Spleen (tissue), 11 donors: Measurements from ENCODE around the gene ELAVL3. TPM values are rescaled to one million over a fixed set of nuclear protein-coding genes. Genes with fewer than 3 reads are reported as not detected.

ENCODE experiments used
- DNase-seq: peaks from one replicate; pipeline ENCODE4 v3.0.0-alpha.2; 2020
- H3K27ac ChIP-seq, 8 donors: fragments of 200-600 bp; sonication (generic) in 7 of 8; 1 replicate in 4 of 8; 2 replicates in 4 of 8; pipeline versions ENCODE4 v1.5.0 to v1.8.0; 2016 to 2021; ENCODE audit warnings: inconsistent platforms in 4 of 8, mild to moderate bottlenecking in 4 of 8, moderate library complexity in 1 of 8
- H3K27me3 ChIP-seq, 7 donors: fragments of 200-600 bp; sonication (generic) in 6 of 7; replicated peaks in 1 of 7; 1 replicate in 4 of 7; 2 replicates in 3 of 7; pipeline versions ENCODE4 v1.5.0 to v1.8.0; 2016 to 2021; ENCODE audit warnings: inconsistent platforms in 3 of 7, mild to moderate bottlenecking in 1 of 7
- H3K36me3 ChIP-seq, 6 donors: fragments of 200-600 bp; sonication (generic) in 5 of 6; 1 replicate in 4 of 6; 2 replicates in 2 of 6; pipeline versions ENCODE4 v1.5.0 to v1.8.0; 2016 to 2021; ENCODE audit warnings: inconsistent platforms in 2 of 6
- H3K4me1 ChIP-seq, 6 donors: fragments of 200-600 bp; sonication (generic) in 5 of 6; 1 replicate in 3 of 6; 2 replicates in 3 of 6; pipeline versions ENCODE4 v1.5.0 to v1.8.0; 2016 to 2021; ENCODE audit warnings: inconsistent platforms in 3 of 6
- H3K4me3 ChIP-seq, 8 donors: fragments of 200-600 bp; sonication (generic) in 7 of 8; 1 replicate in 4 of 8; 2 replicates in 4 of 8; pipeline versions ENCODE4 v1.5.0 to v1.8.0; 2016 to 2021; ENCODE audit warnings: inconsistent platforms in 4 of 8, mild to moderate bottlenecking in 4 of 8, moderate library complexity in 2 of 8
- H3K9me3 ChIP-seq, 8 donors: fragments of 200-600 bp; sonication (generic) in 7 of 8; 1 replicate in 4 of 8; 2 replicates in 4 of 8; pipeline versions ENCODE4 v1.5.0 to v1.8.0; 2016 to 2021; ENCODE audit warnings: inconsistent platforms in 4 of 8
- CTCF ChIP-seq, 11 experiments: fragments of 200-600 bp in 7 of 11; fragments of 450-650 bp in 4 of 11; sonication (generic) in 4 of 11; IDR thresholded peaks in 8 of 11; conservative IDR thresholded peaks in 3 of 11; 1 replicate in 7 of 11; 2 replicates in 4 of 11; pipeline versions ENCODE4 v1.4.0 to v1.8.0; 2016 to 2021; ENCODE audit warnings: antibody characterized with exemption in 11 of 11, inconsistent platforms in 4 of 11, mild to moderate bottlenecking in 1 of 11
- POLR2A ChIP-seq, 3 donors: fragments of 450-650 bp; IDR thresholded peaks; one replicate each; pipeline ENCODE4 v1.5.1; 2017; ENCODE audit warnings: antibody characterized with exemption in 3 of 3, mild to moderate bottlenecking in 1 of 3
- POLR2AphosphoS5 ChIP-seq, 3 donors: sonication (generic); formaldehyde crosslinking; IDR thresholded peaks; one replicate each; pipeline ENCODE4 v1.5.1; 2017; ENCODE audit warnings: antibody characterized with exemption in 3 of 3
- WGBS, 5 donors: extraction: QIAGEN DNeasy Blood & Tissue Kit in 3 of 5; methylation state at CpG; one replicate each; pipeline versions ENCODE4 v1.1.5 to v1.1.7; 2013 to 2018; 5-methylcytosine and 5-hydroxymethylcytosine counted together
- intact Hi-C: fragments of 100-400 bp; cut with DNase I; formaldehyde crosslinking; loops from one replicate; pipeline ENCODE4 v1.15.0; 2023; ENCODE audit warnings: low total_unique reads
- microRNA-seq, 3 donors: library from miRNA; unstranded; fragments of <30 nt; microRNA quantifications; one replicate each; pipeline versions ENCODE4 to v1.1.0, GENCODE V29; 2019 to 2020
- polyA plus RNA-seq, 3 donors: library from polyadenylated mRNA; stranded (reverse); fragments of 200-250 nt; gene quantifications; one replicate each; pipeline ENCODE4 v1.2.1, GENCODE V29; 2013
- small RNA-seq, 4 donors: library from RNA; depleted of rRNA; stranded (forward); fragments of <200 nt; gene quantifications; one replicate each; pipeline ENCODE3, GENCODE V24; 2016
- total RNA-seq, 7 donors: library from RNA; depleted of rRNA in 3 of 7; stranded (reverse); fragments of >200 nt in 3 of 7; fragmentation: NEBNext Ultra II Directional in 4 of 7; extraction: Animal tissue kit (Norgen Biotek cat#: 25700) in 4 of 7; gene quantifications; one replicate each; pipeline versions ENCODE4 v1.1.0 to v1.2.1, GENCODE V29; 2016 to 2021
- donor health status: healthy with polysubstance abuse.
- donor health status: DM: no; HTN: no; CAD: no; lungs with moderate emphysema.
- donor health status: DM: no; HTN: no; CAD: no.
- donor health status: Bipolar disorder and iron deficiency.
- donor health status: healthy.
- donor health status: DM: no; HTN: no; CAD: no.
- donor health status: DM: yes; HTN: yes; CAD: no.

The ELAVL3 gene
- total and polyA plus RNA-seq, 10 donors: 0.02 TPM; not detected in 9

- H3K36me3 ChIP-seq: peaks cover 0 to 16% (median 0%) of the 10 kb centered on the region in 6 donors
- H3K4me1 ChIP-seq: peaks cover 2 to 34% (median 13%) of the 10 kb centered on the region in 6 donors
- H3K27ac ChIP-seq: peak overlapping the region in 4 of 8 donors; percentile 46 to 78 (median 71)
- no peaks in the 10 kb centered on the region for H3K9me3 ChIP-seq
- peak; percentile 80 for DNase-seq
- H3K27me3 ChIP-seq: peaks cover 0 to 35% (median 0%) of the 10 kb centered on the region in 7 donors
- WGBS, 5 donors: 39 to 51% (median 42%) methylated on average over 33 to 44 of the region's 44 CpGs
- intact Hi-C loops: no loop called here
- peak overlapping the region in 1 of 8 donors; percentile 27 for H3K4me3 ChIP-seq
- TF ChIP-seq POLR2A (IDR thresholded peaks at IDR 0.05) (no peak), CTCF (IDR thresholded peaks at IDR 0.05 in 8 of 11, conservative IDR thresholded peaks at IDR 0.05 in 3 of 11) (peak in 6 of 11 experiments; percentile 27 to 41 (median 33)), POLR2AphosphoS5 (IDR thresholded peaks at IDR 0.05) (peak in 2 of 3 donors; percentile 35 to 51)
Measured at GRCh38 chr19:11405846-11406643, 74.8 kb downstream of the ELAVL3 start.

GRCh38 chr19:11404588-11405222 lies 76.1 kb downstream of the ELAVL3 start:
- Histone ChIP-seq H3K9me3 (no peaks in the 10 kb centered on the region), H3K36me3 (peaks cover 0 to 20% (median 0%) of the 10 kb centered on the region in 6 donors), H3K4me3 (no peak overlapping the region), H3K27ac (peak overlapping the region in 5 of 8 donors; percentile 60 to 78 (median 76)), H3K27me3 (peaks cover 0 to 31% (median 0%) of the 10 kb centered on the region in 7 donors), H3K4me1 (peaks cover 2 to 34% (median 13%) of the 10 kb centered on the region in 6 donors)
- no peak for DNase-seq
- intact Hi-C loops: no loop called here
- WGBS, 5 donors: 47 to 68% (median 61%) methylated on average over 9 of the region's 9 CpGs
- TF ChIP-seq POLR2A (IDR thresholded peaks at IDR 0.05): no peak
- TF ChIP-seq POLR2AphosphoS5 (IDR thresholded peaks at IDR 0.05): peak in 1 of 3 donors; percentile 67

GRCh38 chr19:11401808-11402543 lies 78.9 kb downstream of the ELAVL3 start:
- no peak overlapping the region for H3K4me3 ChIP-seq
- intact Hi-C loops: no loop called here
- 80 to 92% (median 85%) methylated on average over 8 to 9 of the region's 9 CpGs for WGBS, 5 donors

More at GRCh38 chr19:11401808-11402543, 78.9 kb downstream of the ELAVL3 start:
- H3K27ac ChIP-seq: no peak overlapping the region
- H3K4me1 ChIP-seq: peaks cover 2 to 30% (median 12%) of the 10 kb centered on the region in 6 donors
- TF ChIP-seq POLR2AphosphoS5 (IDR thresholded peaks at IDR 0.05) (no peak), POLR2A (IDR thresholded peaks at IDR 0.05) (no peak), CTCF (IDR thresholded peaks at IDR 0.05 in 8 of 11, conservative IDR thresholded peaks at IDR 0.05 in 3 of 11) (no peak)
- peaks cover 0 to 34% (median 0%) of the 10 kb centered on the region in 6 donors for H3K36me3 ChIP-seq
- H3K27me3 ChIP-seq: peaks cover 0 to 13% (median 0%) of the 10 kb centered on the region in 7 donors
- H3K9me3 ChIP-seq: no peaks in the 10 kb centered on the region
- DNase-seq: no peak

Small RNA genes within 50 kb of the gene (microRNA-seq; reads per million reads assigned to microRNA genes)
- 0 reads per million in 3 donors for gene MIR7974

Small RNA genes within 50 kb of the gene (small RNA-seq; reads per million reads assigned to genes)
- gene MIR7974 (0 to 0.98 (median 0.50) reads per million in 4 donors), gene RF00019 (0 reads per million in 4 donors), gene RN7SL833P (0 to 0.21 (median 0.03) reads per million in 4 donors)

Other genes starting within 250 kb of the ELAVL3 start
- not detected for gene ANGPTL8, start 241.4 kb downstream of the ELAVL3 start, total RNA-seq
- gene ANGPTL8, start 241.4 kb downstream of the ELAVL3 start, polyA plus RNA-seq: under 1 TPM in 1 of 3 donors, not detected in 2; 0.30 TPM
- 100 to 1,000 TPM in 1 of 7 donors, 10 to 100 TPM in 6; 26.2 to 105 (median 57.3) TPM for gene DOCK6, start 218.5 kb downstream of the ELAVL3 start, total RNA-seq
- 10 to 100 TPM; 12.5 to 45.8 (median 40.2) TPM for gene DOCK6, start 218.5 kb downstream of the ELAVL3 start, polyA plus RNA-seq
- not detected for gene TSPAN16, start 184.9 kb downstream of the ELAVL3 start, total RNA-seq
- not detected for gene TSPAN16, start 184.9 kb downstream of the ELAVL3 start, polyA plus RNA-seq
- gene RAB3D, start 141.4 kb downstream of the ELAVL3 start, total RNA-seq: 10 to 100 TPM; 26.7 to 51.3 (median 43.5) TPM
- gene RAB3D, start 141.4 kb downstream of the ELAVL3 start, polyA plus RNA-seq: 1 to 10 TPM; 2.5 to 6.4 (median 3.3) TPM
- gene TMEM205, start 134.8 kb downstream of the ELAVL3 start, total RNA-seq: 100 to 1,000 TPM in 3 of 7 donors, 10 to 100 TPM in 4; 44.1 to 143 (median 54.2) TPM
- 10 to 100 TPM; 65.8 to 82.0 (median 73.4) TPM for gene TMEM205, start 134.8 kb downstream of the ELAVL3 start, polyA plus RNA-seq
- gene CCDC159, start 134.5 kb downstream of the ELAVL3 start, total RNA-seq: 10 to 100 TPM; 40.1 to 57.5 (median 51.3) TPM
- gene CCDC159, start 134.5 kb downstream of the ELAVL3 start, polyA plus RNA-seq: 10 to 100 TPM; 34.7 to 83.7 (median 73.9) TPM
- gene PLPPR2, start 125.6 kb downstream of the ELAVL3 start, total RNA-seq: 10 to 100 TPM; 19.0 to 41.0 (median 26.6) TPM
- gene PLPPR2, start 125.6 kb downstream of the ELAVL3 start, polyA plus RNA-seq: 10 to 100 TPM in 1 of 3 donors, 1 to 10 TPM in 2; 4.2 to 10.8 (median 8.5) TPM
- gene SWSAP1, start 106.4 kb downstream of the ELAVL3 start, total RNA-seq: 1 to 10 TPM; 2.7 to 6.0 (median 4.0) TPM
- 1 to 10 TPM; 7.0 to 9.3 (median 8.3) TPM for gene SWSAP1, start 106.4 kb downstream of the ELAVL3 start, polyA plus RNA-seq
- gene EPOR, start 96.7 kb downstream of the ELAVL3 start, total RNA-seq: 10 to 100 TPM; 15.0 to 24.0 (median 19.9) TPM
- gene EPOR, start 96.7 kb downstream of the ELAVL3 start, polyA plus RNA-seq: 1 to 10 TPM; 4.5 to 8.2 (median 5.6) TPM
- 10 to 100 TPM; 17.9 to 57.7 (median 37.8) TPM for gene RGL3, start 61.7 kb downstream of the ELAVL3 start, total RNA-seq
- gene RGL3, start 61.7 kb downstream of the ELAVL3 start, polyA plus RNA-seq: 10 to 100 TPM in 2 of 3 donors, 1 to 10 TPM in 1; 5.1 to 16.4 (median 11.2) TPM
- gene ODAD3, start 45.9 kb downstream of the ELAVL3 start, total RNA-seq: 1 to 10 TPM in 3 of 7 donors, under 1 TPM in 4; 0.23 to 2.3 (median 0.85) TPM
- 1 to 10 TPM in 2 of 3 donors, under 1 TPM in 1; 0.59 to 2.1 (median 1.7) TPM for gene ODAD3, start 45.9 kb downstream of the ELAVL3 start, polyA plus RNA-seq
- gene PRKCSH, start 45.4 kb downstream of the ELAVL3 start, total RNA-seq: 100 to 1,000 TPM; 114 to 258 (median 230) TPM
- gene PRKCSH, start 45.4 kb downstream of the ELAVL3 start, polyA plus RNA-seq: 100 to 1,000 TPM in 1 of 3 donors, 10 to 100 TPM in 2; 80.3 to 105 (median 86.0) TPM
- 10 to 100 TPM in 2 of 7 donors, 1 to 10 TPM in 5; 6.9 to 11.8 (median 9.0) TPM for gene ZNF653, start 24.8 kb upstream of the ELAVL3 start, total RNA-seq
- gene ZNF653, start 24.8 kb upstream of the ELAVL3 start, polyA plus RNA-seq: 10 to 100 TPM in 1 of 3 donors, 1 to 10 TPM in 2; 3.5 to 11.6 (median 8.8) TPM
- gene ECSIT, start 48.1 kb upstream of the ELAVL3 start, total RNA-seq: 10 to 100 TPM; 30.2 to 37.6 (median 35.4) TPM
- 10 to 100 TPM; 41.6 to 55.1 (median 52.1) TPM for gene ECSIT, start 48.1 kb upstream of the ELAVL3 start, polyA plus RNA-seq
- 1 to 10 TPM; 1.5 to 9.7 (median 7.7) TPM for gene CNN1, start 57.8 kb upstream of the ELAVL3 start, total RNA-seq
- 10 to 100 TPM in 2 of 3 donors, 1 to 10 TPM in 1; 5.3 to 13.0 (median 12.6) TPM for gene CNN1, start 57.8 kb upstream of the ELAVL3 start, polyA plus RNA-seq
- gene ELOF1, start 78.2 kb upstream of the ELAVL3 start, total RNA-seq: 10 to 100 TPM; 21.8 to 44.6 (median 36.3) TPM
- gene ELOF1, start 78.2 kb upstream of the ELAVL3 start, polyA plus RNA-seq: 10 to 100 TPM; 63.1 to 77.1 (median 67.8) TPM
- gene ACP5, start 96.6 kb upstream of the ELAVL3 start, total RNA-seq: 10 to 100 TPM; 41.7 to 74.4 (median 64.5) TPM
- gene ACP5, start 96.6 kb upstream of the ELAVL3 start, polyA plus RNA-seq: 100 to 1,000 TPM in 2 of 3 donors, 10 to 100 TPM in 1; 91.6 to 332 (median 200) TPM
- 10 to 100 TPM; 11.6 to 14.5 (median 12.9) TPM for gene ZNF627, start 116.4 kb upstream of the ELAVL3 start, total RNA-seq
- 1 to 10 TPM; 4.5 to 8.6 (median 8.1) TPM for gene ZNF627, start 116.4 kb upstream of the ELAVL3 start, polyA plus RNA-seq